Bronchial epithelial cell (primary cell): ENCODE results near the gene APCDD1. TPM values are rescaled to one million over a fixed set of nuclear protein-coding genes. Genes with fewer than 3 reads are reported as not detected.
A peak's percentile ranks its signal among the peaks of the same experiment; 100 is the strongest.

Source experiments
- DNase-seq: peaks from one replicate; pipeline ENCODE4 v3.0.0-alpha.2; 2010; ENCODE audit warnings: low read depth
- FAIRE-seq: peaks from 2 replicates; lab custom pipeline; 2011; peaks lifted over from hg19 to GRCh38; lab: Jason Lieb, UNC
- H3K27me3 ChIP-seq: 2 replicates; pipeline ENCODE4 v1.5.1; 2011; ENCODE audit warnings: low read length; ENCODE audit not compliant: control insufficient read depth, insufficient read depth
- H3K36me3 ChIP-seq: 2 replicates; pipeline ENCODE4 v1.5.1; 2011; ENCODE audit warnings: low read length; ENCODE audit not compliant: control insufficient read depth, insufficient read depth
- H3K4me3 ChIP-seq: 2 replicates; pipeline ENCODE4 v1.5.1; 2011; ENCODE audit warnings: mild to moderate bottlenecking, low read depth, low read length, control low read depth
- total RNA-seq: library from RNA; depleted of rRNA; stranded (reverse); fragments of >200 nt; gene quantifications from 2 replicates; pipeline ENCODE4 v1.2.1, GENCODE V29; 2014
- TF ChIP-seq, protein P1 (sequence below): IDR thresholded peaks from 2 replicates; pipeline ENCODE4 v1.5.1; 2011; ENCODE audit warnings: mild to moderate bottlenecking, moderate library complexity, low read length, control low read depth, inconsistent platforms; ENCODE audit not compliant: insufficient read depth, severe bottlenecking

The APCDD1 gene
- total RNA-seq, 1 donor from 2014 or later, result under 0.01 TPM

DNA sequence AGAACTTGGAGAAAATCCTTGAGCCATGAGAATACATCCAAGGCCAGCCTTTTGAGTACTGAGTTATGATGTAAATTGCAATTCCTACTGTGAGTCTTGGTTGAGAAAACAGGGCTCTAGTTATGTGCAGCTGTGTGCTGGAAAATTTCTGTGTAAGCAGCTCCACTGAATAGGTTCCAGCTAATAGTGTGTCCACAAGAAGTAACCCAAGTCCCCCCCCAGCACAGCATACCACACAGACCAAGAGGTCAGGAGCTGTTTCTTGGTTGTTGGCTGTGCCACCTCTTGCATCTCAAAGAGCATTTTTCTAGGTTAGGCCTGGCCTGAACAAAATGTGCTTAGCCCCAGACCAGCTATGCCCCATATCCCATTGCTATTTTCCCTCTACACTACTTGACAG is 36.8 kb upstream of the APCDD1 start:
- FAIRE-seq (peak; percentile 76), DNase-seq (no peak)
- H3K4me3 ChIP-seq, result no peak overlapping the region

DNA sequence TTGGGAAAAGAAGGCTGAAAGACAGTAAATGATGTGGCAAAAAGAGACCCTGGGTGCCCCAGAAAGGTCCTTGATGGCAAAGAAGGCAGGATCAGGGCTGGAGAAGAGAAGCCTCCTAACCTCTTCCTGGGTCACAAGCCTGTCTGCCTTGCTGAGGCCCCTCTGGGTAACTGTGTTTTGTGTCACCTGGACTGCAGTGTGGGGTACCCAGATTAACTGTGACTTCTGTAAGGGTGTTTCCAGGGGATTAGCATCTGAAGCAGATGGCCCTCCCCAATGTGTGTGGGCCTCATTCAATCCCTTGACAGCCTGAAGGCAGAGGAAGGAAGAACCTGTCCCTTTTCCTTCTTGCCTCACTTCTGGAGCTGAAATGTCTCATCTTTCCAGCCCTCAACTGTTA is 35.6 kb upstream of the APCDD1 start:
- Histone ChIP-seq H3K4me3 (no peak overlapping the region), H3K36me3 (no peaks in the 10 kb centered on the region), H3K27me3 (peaks cover under 1% of the 10 kb centered on the region)
- TF ChIP-seq, protein P1, sequence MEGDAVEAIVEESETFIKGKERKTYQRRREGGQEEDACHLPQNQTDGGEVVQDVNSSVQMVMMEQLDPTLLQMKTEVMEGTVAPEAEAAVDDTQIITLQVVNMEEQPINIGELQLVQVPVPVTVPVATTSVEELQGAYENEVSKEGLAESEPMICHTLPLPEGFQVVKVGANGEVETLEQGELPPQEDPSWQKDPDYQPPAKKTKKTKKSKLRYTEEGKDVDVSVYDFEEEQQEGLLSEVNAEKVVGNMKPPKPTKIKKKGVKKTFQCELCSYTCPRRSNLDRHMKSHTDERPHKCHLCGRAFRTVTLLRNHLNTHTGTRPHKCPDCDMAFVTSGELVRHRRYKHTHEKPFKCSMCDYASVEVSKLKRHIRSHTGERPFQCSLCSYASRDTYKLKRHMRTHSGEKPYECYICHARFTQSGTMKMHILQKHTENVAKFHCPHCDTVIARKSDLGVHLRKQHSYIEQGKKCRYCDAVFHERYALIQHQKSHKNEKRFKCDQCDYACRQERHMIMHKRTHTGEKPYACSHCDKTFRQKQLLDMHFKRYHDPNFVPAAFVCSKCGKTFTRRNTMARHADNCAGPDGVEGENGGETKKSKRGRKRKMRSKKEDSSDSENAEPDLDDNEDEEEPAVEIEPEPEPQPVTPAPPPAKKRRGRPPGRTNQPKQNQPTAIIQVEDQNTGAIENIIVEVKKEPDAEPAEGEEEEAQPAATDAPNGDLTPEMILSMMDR, result no peak
- FAIRE-seq (no peak), DNase-seq (no peak)

More for the DNA sequence above, 36.8 kb upstream of the APCDD1 start:
- no peaks in the 10 kb centered on the region for H3K36me3 ChIP-seq
- TF ChIP-seq, protein P1, result no peak
- H3K27me3 ChIP-seq, result no peaks in the 10 kb centered on the region

DNA sequence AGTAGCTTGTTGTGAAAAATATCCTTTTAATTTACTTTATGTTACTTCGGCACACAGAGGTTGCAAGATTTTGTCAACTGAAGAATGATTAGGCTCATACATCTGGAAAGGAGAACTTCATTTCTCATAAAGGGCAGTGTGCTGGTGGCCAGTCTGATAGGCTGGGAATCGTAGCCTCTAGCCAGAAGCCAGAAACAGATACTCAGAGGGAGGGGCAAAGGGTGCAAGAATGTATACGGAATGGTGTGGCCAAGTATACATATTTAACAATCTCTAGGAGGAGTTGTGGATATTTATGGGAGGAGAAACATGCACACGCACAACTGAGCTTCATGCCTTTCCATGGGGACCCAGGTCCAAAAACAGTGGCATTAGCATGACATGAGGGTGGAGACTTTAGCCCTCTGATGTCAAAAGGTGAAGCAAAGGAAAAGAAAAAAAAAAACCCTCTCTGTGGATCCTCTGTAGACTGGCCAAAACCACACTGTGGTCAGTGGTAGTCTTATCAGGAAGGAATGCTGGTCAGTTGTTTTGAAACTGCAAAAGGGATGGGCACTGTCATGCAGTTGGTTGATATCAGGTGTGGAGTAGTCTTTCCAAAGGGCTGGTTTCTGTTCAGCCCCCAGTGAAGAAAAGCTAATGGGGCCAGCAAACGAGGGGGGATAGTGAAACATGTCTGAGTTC is 34.9 kb upstream of the APCDD1 start:
- Histone ChIP-seq H3K4me3 (no peak overlapping the region), H3K36me3 (no peaks in the 10 kb centered on the region), H3K27me3 (peaks cover 2% of the 10 kb centered on the region)
- DNase-seq, result no peak
- TF ChIP-seq, protein P1, result no peak
- peak; percentile 70 for FAIRE-seq

DNA sequence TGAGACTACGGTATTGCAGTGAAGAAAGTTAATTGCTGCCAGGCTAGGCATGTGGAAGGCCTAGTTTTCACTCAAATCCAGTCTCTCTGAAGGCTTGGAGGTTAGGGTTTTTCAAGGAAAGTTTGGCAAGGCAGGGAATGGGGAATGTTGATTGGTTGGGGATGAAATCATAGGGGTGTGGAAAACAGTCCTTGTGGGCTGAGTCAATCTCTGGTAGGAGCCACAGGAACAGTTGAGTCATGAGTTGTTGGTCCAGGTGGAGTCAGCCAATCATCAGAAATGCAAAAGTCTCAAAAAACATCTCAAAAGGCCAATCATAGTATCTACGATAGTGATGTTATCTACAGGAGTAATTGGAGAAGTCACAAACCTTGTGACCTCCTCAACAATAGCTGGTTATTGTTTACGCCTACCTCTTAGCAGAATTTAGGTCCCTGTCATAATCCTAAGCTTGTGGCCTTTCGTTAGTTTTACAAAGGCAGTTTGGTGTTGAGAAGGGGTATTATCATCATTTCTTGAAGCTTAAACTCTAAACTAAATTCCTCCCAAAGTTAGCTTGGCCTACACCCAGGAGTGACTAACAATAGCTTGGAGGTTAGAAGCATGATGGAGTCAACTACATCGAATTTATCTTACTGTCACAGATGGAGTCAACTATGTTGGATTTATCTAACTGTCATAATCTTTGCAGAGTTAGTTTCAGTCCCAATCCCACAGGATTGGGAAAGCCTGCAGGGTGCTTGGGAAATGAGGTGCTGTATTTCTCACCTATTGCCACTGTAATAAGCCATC is 33.7 kb upstream of the APCDD1 start:
- H3K27me3 ChIP-seq, result peaks cover 4% of the 10 kb centered on the region
- no peak overlapping the region for H3K4me3 ChIP-seq
- no peaks in the 10 kb centered on the region for H3K36me3 ChIP-seq
- DNase-seq (peak; percentile 89), FAIRE-seq (peak; percentile 18)
- TF ChIP-seq, protein P1, result no peak

DNA sequence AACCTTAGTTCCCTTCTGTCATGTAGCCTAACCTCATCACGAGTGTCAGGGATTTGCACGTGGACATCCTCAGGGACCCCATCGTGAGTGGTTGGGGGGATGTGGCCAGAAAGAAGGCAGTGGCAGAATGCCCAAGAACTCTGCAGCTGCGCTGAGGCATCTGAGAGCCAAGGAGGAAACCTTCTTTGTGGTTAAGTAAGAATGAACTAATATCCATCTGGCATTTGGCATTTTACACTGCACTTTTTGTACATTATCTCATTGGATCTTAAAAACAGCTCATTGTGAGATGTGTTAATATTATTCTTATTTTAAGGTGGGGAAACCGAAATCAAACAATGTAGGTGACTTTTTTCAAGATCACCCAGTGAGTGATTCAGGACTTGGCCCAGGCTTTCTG is 32.6 kb upstream of the APCDD1 start:
- FAIRE-seq, result no peak
- H3K4me3 ChIP-seq, result no peak overlapping the region
- peaks cover 5% of the 10 kb centered on the region for H3K27me3 ChIP-seq
- peak; percentile 45 for DNase-seq
- TF ChIP-seq, protein P1, result no peak
- no peaks in the 10 kb centered on the region for H3K36me3 ChIP-seq
